Stimulated activated CD4-positive, alpha-beta T cell treated with anti-CD3 and anti-CD28 coated beads, Interleukin-1b, Interleukin-23, amount 100 ng/mL, for 1 hour (primary cell): ENCODE results near the gene TAF13.
"Not testable (repeated sequence)": the region's sequence is repeated elsewhere in the genome, so short reads cannot be mapped to it uniquely, and the experiment has no call there.

Source experiments
- DNase-seq, 2 donors: peaks; one replicate each; pipeline ENCODE4 v3.0.0-alpha.2; 2020; ENCODE audit warnings: low read depth in 2 of 2

TAF13 gene

DNA sequence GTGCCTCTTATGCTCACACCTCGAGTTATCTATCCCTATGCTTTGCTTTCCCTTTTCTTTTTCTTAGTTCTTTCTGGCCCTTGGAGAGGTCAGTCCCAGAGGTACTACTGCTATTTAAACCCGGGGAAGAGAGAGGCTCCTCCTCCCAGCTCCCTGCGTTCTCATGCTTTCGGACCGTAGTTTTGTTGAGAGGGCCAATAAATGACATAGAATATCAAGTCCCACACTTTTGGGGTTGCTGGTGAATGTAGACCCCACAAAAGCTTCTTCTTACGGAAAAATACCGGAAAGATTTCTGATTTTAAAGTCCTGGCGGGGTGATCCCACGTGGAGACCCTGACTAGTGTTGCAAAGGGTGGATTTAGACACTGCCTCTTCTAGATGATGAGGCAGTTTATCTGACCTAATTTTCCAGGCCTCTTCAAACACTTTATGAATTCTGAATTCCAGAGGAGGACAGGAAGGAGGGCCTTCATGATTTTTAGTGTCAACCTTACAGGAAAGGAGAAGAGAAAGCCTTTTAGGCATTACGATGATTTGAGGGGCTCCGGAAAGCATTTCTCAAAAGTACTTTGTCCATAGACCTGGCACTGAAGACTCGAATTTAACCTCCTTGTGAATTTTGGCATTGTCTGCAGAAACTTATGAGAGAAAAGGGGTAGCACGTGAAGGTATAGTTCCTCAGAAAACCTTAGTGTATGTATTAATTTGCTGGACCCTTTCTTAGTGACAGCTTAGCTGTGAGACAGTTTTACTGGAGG is 15.5 kb upstream of the TAF13 start:
- no peak for DNase-seq

DNA sequence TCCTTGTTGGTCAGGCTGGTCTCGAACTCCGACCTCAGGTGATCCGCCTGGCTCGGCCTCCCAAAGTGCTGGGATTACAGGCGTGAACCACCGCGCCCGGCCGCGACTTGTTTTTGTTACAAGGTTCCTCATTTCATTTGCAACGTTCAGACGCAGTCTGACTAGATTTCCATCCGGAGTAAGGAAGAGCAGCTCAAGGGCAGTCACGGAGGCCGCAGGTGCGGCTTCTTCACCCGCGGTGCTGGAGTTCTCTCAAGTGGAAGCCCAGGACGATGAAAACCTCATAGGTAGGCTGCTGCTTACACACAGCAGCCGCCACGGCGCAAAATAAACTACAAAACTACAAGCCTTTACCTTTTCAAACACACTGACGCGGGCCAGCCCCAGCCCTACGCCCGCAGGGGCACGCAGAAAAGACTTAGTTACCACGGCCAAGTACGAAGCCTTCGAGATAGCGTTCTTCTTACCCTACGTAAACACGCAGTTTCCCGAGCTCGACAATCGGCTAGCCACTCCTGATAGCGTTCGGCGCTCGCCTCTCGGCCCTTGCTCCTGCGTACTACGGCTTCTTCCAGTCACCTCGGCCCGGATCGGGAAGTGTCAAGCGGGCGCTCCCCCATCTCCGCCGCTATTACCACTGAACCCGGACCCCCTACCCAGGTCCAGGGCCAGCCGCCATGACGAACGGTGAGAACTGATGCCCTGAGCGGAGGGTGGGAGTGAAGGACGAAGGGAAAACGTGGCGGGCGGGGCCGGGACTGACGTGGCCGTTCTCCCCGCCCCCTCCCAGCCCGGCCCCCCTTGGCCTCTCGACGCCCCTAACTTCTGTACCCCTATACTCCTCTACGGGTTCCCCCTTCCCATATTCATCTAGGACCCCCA is 14.6 kb upstream of the TAF13 start, which contains the start of gene TMEM167B:
TSS of gene TMEM167B (plus strand) at position 569 of the 882 bp plus-strand sequence. CDS start at position 678, 109 bp downstream.
- peak; percentile 66 for DNase-seq

DNA sequence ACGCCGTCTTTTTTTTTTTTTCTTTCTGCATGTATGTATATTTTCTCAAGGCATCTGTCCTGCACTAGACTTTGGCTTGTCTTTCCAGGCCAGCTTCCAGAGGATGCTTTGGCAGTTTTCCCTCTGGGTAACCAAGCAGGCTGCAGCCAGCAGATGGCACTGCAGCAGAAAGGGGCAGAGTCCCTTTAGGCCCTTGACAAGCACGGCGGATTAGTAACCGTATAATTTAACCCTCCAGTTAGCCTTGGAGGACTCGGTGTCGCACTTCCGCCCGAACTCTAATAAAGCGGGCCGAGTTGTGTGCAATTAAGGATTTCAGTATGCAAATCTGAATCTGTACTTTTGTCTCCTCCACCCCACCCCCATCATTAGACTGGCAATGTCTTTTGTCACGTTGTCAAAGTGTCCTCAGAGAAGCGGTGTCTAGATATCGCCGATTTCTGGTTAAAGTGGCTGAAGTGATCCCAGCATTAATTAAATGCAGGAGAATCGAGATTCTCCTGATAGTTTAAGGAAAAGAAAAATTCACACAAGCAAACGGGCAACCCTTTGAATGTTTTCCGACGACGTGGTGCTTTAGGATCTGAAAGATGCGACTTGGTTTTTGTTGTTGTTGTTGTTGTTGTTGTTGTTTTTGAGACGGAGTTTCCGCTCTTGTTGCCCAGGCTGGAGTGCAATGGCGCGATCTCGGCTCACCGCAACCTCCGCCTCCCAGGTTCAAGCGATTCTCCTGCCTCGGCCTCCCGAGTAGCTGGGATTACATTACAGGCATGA is 13.6 kb upstream of the TAF13 start:
- DNase-seq = no peak

DNA sequence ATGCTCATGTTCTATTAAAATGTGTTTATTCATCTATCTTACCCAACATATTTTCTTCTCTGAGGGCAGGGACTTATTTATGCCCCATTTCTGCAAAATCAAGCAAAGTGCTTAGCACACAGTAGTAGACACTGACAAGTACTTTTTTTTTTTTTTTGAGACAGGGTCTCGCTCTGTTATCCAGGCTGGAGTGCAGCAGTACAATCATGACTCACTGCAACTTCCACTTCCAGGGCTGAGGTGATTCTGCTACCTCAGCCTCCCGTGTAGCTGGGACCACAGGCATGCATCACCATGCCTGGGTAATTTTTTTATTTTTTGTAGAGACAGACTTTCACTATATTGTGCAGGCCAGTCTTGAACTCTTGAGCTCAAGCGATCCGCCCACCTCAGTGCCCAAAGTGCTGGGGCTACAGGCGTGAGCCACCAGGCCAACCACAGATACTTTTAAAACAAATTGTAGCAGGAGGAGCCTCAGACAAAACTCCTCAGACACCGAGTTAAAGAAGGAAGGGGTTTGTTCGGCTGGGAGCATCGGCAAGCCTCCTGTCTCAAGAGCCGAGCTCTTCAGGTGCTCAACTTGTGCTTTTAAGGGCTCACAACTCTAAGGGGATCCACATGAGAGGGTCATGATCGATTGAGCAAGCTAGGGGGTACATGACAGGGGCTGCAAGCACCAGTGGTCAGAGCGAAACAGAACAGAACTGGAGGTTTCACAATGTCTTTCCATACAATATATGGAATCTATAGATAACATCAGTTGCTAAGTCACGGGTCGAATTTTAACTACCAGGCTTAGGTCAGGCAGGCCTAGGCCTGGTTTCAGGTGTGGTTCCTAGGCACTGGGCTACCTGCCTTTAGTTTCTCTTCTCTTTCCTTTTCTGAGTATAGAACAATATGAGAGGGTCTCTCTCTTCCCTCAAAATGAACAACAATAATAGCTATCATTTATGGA is 9.0 kb upstream of the TAF13 start:
- no peak for DNase-seq

DNA sequence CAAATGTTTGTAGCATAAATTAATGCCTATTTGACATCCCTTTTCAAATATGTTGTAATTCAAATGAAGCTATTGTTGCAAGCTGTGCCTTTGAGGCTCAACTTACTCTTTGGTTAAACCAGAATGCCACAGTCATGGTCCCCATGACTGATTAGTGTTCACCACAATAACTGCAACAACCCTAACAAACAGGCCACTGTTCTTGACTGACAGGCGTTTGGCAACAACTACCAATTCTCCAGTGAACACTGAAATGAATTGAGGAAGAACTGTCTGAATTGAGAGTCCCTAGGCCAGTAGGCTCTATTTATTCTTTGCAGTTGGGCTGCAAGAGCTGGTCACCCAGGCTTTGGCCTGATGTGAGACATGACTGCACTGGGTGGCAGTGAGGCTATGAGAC is 8.1 kb upstream of the TAF13 start:
- DNase-seq = no peak

DNA sequence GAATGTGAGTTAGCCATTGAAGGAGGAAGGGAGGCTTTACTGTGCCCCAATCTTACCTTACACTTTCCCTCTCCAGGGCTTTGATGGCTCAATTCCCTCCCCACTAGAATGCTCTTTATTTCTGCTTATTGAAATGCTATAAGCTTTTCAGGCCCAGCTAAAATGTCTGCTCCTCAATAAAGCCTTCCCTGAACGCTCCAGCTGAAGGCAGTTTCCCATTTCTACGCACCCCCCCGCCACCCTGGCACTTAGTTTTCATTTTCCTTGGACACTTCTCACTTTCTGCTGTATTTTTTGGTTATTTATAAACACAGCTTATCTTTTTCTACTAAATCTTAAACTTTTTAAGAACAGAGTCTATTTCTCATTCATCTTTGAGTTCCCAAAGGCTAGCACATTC is 7.7 kb upstream of the TAF13 start:
- DNase-seq = no peak

DNA sequence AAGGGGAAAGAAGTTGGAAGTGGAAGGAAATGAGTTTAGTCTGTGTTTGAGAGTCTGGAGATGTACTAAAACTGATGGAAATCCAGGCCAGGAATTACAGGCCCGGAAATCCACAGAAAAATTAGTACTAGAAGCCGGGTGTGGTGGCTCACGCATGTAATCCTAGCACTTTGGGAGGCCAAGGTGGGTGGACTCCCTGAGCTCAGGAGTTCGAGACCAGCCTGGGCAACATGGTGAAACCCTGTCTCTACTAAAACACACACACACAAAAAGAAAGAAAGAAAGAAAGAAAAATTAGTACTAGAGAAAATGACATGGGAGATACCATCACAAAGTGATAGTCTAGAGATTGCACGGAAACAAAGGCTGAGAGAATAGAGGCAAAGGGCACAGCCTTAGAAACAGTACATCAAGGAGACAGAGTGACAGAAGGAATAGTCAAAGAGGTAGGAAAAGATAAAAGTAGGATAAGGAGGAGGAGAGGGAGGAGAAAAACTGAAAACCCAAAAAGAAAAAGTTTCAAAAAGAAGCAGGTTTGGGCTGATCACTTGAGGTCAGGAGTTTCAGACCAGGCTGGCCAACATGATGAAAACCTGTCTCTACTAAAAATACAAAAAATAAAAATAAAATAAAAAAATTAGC is 4.8 kb upstream of the TAF13 start:
- no peak for DNase-seq

DNA sequence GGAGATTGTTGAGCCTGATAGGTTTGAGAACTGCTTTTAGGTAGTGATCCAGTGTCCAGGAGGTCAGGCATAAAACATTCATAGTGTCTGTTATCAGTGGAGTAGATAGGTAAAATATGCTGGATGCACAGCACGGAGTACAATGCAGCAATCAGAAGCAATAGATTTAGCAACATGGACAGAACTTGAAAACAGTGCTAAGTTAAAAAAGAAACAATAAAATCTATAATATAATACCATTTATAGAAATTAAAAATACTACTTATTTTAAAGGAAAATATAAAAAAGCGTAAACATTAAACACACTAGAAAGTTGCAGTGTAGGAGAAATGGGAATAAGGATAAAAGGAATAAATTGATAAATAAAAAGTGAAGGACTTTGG is 3.4 kb upstream of the TAF13 start:
- no peak for DNase-seq

DNA sequence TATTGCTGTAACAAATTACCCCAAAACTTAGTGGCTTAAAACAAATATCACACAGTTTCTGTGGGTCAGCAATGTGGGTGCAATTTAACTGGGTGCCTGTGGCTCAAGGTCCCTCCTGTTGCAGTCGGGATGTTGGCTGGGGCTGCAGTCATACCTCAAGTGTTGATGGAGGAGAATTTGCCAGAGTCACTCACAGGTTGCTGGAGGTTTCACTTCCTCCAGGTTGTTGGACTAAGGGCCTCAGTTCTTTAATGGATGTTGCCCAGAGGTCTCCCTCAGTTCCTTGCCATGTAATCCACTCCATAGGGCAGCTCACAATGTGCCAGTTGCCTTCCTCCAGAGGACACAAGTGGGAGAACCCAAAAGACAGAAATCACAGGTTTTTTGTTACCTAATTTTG is 2.5 kb upstream of the TAF13 start:
- DNase-seq = no peak

DNA sequence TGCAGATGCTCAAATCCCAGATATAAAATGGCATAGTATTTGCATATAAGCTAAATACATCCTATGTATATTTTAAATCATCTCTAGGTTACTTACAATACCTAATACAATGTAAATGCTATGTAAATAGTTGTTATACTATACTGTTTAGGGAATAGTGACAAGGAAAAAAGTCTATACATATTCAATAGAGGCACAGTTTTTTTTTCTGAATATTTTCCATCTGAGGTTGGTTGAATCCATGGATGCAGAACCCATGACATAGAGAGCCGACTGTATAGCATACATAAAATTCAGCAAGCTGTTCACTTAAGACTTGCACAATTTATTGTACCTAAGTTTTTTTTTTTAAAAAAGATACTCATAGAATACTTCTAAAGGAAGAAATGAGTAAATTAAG is 6.5 kb downstream of the TAF13 start:
- DNase-seq = no peak

DNA sequence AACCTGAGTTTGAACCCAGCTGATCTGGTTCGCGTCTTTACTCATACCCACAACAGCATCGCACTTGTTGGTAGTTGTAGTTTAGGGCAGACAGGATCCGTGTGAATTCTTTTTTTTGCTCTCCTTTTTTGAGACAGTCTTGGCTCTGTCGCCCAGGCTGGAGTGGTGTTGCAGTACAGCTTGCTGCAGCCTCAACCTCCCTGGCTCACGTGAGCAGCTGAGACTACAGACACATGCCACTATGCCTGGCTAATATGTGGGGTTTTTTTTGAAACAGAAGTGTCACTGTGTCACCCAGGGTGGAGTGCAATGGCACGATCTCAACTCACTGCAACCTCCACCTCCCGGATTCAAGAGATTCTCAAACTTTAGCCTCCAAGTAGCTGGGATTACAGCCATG is 7.9 kb downstream of the TAF13 start:
- DNase-seq = no peak

DNA sequence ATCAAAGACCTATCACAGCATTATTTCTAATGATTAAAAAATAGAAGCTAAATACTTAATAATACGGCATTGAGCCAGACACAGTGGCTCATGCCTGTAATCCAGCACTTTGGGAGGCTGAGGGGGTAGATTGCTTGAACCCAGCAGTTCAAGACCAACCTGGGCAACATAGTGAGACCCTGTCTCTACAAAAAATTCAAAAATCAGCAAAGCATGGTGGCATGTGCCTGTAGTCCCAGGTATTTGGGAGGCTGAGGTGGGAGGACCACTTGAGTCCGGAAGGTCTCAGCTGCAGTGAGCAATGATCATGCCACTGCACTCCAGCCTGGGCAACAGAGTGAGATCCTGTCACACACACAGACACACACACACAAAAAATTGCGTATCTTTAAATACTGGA is 10.7 kb downstream of the TAF13 start:
- DNase-seq = no peak

DNA sequence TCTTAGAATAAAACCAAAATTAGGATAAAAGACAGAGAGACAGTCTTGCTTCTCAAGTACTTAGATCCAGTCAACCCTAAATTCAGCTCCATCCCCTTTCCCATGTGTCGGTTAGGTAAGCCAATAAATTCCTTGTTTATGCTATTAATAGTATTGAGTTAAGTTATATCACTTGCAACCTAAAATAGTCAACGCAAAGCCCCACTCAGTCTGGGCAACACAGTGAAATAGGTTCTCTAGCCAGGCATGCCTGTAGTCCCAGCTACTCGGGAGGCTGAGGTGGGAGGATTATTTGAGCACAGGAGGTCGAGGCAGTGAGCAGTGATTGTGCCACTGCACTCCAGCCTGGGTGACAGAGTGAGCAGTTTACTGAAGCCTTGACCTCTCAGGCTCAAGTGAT is 14.6 kb downstream of the TAF13 start:
- no peak for DNase-seq

DNA sequence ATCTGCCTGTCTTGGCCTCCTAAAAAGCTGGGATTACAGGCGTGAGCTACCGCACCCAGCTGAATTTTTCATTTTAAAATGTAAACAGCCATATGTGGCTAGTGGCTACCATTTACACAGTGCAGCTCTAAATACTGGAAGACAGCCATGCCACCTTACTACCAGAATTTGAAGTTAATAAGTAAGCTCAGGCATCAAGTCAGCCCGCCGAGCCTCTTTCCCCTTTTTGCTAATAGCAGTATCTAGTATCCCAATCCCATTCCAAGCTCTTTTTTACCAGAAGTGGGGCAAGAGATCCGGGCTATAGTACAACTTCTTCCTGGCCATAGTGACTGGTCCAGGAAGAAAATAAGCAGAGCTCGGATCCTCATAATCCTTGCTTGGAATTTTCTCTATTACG is 15.1 kb downstream of the TAF13 start:
- no peak for DNase-seq

DNA sequence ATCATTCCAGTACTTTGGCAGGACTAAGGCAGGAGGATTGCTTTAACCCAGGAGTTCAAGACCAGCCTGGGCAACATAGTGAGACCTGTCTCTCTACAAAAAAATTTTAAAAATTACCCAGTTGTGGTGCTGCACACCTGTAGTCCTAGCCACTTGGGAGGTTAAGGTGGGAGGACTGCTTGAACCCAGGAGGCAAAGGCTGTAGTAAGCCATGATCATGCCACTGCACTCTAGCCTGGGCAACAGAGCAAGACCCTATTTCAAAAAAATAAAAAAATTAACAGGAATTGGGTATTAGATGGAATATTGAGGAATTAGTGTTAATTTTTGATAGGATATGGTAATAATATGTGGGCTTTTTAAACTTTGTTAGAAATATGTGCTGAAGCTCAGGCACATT is 16.8 kb downstream of the TAF13 start:
- DNase-seq = no peak

DNA sequence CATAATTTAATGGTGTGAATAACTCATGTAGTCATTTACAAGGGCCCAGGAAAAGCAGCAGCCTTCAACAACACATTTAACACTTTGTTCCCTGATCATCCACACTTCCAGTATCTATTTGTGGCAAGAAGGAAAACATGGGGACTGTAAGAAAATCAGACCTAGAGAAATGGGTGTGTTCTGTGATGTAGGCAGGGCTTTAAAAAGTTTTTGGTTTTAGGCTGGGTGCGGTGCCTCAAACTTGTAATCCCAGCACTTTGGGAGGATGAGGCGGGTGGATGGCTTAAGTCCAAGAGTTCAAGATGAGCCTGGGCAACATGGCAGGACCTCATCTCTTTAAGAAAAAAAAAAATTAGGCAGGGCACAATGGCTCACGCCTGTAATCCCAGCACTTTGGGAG is 19.7 kb downstream of the TAF13 start:
- no peak for DNase-seq

DNA sequence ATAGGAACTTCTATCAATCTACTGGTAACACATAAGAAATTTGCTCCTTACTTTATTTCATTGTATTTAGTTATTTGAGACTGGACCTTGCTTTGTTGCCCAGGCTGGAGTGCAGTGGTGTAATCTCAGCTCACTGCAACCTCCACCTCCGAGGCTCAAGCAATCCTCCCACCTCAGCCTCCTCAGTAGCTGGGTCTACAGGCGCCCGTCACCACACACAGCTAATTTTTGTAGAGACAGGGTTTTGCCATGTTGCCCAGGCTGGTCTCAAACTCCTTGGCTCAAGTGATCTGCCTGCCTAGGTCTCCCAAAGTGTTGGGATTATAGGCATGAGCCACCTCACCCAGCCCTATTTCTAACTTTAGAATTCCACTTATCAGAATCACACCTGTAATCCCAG is 23.7 kb downstream of the TAF13 start:
- not testable (repeated sequence) for DNase-seq

DNA sequence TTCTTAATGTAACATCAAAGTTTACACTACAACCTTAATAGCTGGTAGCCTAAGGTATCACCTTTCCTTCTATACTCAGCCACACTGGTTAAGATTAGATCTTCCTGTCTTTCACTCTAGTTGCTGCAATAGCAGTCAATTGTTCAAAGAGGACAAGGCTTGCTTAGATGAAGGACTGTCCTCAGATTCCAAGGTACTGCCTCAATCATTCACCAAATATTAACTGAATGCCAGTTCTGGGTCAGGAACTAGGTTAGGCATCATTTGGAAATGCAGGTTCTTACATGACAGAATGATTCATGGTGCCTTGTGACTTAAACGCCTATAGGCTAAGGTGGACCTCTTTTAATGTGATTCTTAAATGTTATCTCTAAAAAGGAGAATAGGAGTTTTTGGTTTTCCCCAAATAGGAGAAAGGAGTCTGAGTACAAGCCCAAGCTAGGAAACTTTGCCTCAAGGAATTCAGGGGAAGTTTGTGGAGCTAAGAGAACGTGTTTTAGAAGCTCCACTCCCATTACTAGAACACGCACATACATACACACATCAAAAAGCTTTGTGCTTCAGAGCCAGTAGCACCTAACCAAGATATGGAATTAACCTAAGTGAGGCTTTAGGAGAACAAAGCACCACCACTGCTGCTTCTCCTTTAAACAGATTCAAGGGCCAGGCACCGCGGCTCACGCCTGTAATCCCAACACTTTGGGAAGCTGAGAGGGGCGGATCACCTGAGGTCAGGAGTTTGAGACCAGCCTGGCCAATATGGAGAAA is 25.4 kb downstream of the TAF13 start:
- DNase-seq = no peak

DNA sequence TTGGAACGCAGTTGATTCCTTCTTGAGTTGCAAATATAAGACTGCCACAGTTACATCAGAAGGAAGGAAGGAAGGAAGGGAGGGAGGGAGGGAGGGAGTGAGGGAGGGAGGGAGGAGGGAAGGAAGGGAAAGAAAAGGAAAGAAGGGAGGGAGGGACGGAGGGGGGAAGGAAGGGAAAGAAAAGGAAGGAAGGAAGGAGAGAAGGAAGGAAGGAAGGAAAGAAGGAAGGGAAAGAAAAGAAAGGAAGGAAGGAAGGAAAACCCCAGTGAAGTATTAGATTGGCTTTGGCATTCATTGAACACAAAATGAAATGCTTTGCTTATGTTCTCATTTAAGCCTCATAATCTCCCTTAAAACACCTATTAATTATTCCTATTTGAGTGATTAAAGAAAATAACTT is 27.5 kb downstream of the TAF13 start:
- DNase-seq = no peak

DNA sequence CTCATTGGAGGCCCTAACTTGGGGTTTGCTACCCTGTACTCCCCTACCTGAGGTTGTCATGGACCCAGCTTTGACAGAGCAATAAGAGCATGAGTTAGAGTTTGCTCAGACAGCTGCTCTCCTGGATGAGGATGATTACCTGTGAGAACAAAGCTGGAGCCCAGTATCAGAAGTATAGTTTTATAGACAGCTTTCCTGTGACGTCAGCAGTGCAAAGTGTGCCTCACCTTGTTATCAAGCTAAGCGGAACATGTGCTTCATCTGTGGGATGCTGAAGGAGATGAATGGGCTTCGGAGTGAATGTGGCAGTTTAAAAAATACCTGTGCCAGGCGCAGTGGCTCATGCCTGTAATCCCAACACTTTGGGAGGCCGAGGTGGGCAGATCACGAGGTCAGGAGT is 28.5 kb downstream of the TAF13 start:
- no peak for DNase-seq
